ENCODE results near the gene ZNF575.
A peak's percentile ranks its signal among the peaks of the same experiment; 100 is the strongest.

Gene ZNF575

DNA sequence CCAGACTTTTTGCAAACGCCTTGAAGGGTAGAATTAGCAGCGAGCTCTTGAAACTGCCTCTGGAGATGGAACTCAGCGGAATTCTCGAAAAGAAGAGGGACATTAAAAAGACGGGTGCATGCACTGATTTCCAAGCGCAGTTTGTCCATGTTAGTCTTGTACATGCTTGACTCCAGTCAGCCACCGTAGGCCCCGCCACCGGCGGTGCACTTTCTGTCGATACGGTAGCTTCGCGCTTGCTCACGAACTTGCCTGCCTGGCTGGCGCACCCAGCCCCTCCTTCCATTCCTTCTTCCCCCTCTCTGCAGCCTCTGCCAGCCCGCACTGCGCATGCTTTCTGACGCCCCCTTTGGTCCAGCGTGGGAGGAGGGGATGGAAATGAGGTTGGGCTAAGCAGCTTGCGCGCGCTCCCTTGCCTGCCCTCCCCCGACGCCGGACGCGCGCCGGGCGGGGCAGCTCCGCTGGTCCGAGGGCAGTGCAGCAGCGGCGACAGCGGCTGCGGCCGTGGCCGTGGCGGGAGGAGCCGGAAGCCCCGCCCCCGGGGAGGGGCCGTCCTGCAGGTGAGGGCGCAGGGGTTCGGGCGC, at the start of gene ZNF575:
TSS of gene ZNF575 (plus strand) at position 227 of the 584 bp plus-strand sequence. CDS start 1,235 bp downstream, outside the sequence.
- peak; percentile 94 for DNase-seq

DNA sequence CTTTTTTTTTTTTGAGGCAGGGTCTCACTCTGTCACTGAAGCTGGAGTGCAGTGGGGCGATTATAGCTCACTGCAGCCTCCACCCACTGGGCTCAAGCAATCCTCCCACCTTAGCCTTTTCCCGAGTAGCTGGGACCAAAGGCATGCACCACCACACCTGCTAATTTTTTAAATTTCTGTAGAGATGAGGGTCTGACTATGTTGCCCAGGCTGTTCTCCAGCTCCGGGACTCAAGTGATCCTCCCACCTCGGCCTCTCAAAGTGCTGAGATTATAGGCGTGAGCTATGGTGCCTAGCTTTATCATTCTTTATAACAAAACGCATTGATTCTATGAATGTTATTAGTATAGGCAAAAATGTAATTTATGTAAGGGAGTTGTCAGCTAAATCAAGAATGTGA, 49.7 kb upstream of the ZNF575 start:
- DNase-seq, result no peak

- no peak for DNase-seq
Observed at GRCh38 chr19:43485951-43486350, 47.0 kb upstream of the ZNF575 start.

GRCh38 chr19:43486412-43486811, 46.6 kb upstream of the ZNF575 start:
- DNase-seq, result no peak

DNA sequence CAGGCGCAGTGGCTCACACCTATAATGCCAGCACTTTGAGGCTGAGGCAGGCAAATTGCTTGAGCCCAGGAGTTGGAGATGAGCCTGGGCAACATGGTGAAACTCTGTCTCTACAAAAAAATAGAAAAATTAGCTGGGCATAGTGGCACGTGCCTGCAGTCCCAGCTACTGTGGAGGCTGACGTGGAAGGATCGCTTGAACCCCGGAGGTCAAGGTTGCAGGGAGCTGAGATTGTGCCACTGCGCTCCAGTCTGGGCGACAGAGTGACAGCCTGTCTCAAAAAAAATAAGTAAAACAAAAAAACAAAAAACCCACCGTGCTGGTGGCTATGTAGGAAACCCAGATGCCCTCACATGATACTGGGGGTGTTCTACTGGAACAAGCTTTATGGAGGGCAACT, 44.8 kb upstream of the ZNF575 start:
- no peak for DNase-seq

DNA sequence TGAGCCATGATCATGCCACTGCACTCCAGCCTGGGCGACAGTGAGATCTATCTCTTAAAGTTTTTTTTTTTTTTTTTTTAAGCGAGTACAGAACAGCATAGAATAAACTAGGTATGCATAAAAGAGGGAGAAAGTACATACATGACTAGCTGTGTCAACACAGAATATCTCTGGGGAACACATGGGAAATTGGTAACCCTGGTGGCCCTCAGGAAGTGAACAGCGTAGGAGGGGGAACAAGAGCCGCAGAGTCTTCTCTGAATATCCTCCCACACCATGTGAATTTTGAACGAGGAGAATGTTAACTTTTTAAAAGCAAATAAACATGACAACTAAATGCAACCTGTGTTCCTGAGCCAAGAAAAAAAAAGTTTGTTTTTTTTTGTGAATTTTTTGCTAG, 43.7 kb upstream of the ZNF575 start:
- DNase-seq, result no peak

DNA sequence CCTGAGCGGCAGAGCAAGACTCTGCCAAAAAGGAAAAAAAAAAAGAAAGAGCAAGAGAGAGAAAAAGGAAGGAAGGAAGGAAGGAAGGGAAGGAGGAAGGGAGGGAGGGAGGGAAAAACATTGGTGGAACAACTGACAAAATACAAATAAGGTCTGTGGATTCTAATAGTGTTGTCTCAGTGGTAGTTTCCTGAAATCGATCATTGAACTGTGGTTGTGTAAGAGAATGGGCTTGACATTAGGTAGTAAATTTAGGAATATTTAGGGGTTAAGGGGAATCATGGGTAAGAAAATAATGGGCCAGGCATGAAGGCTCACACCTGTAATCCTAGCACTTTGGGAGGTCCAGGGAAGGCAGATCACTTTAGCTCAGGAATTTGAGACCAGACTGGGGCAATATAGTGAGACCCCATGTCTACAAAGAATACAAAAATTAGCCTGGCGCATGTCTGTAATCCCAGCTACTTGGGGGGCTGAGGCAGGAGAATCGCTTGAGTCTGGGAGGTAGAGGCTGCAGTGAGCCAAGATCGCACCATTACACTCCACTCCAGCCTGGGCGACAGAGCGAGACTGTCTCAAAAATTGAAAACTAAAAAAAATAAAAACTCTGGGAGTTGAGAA, 42.9 kb upstream of the ZNF575 start:
- no peak for DNase-seq

GRCh38 chr19:43490759-43491158, 42.2 kb upstream of the ZNF575 start:
- no peak for DNase-seq

GRCh38 chr19:43495082-43495481, 37.9 kb upstream of the ZNF575 start:
- no peak for DNase-seq

- DNase-seq, result no peak
Observed at GRCh38 chr19:43496960-43497359, 36.0 kb upstream of the ZNF575 start.

GRCh38 chr19:43498233-43498842, 34.6 kb upstream of the ZNF575 start:
- no peak for DNase-seq

DNA sequence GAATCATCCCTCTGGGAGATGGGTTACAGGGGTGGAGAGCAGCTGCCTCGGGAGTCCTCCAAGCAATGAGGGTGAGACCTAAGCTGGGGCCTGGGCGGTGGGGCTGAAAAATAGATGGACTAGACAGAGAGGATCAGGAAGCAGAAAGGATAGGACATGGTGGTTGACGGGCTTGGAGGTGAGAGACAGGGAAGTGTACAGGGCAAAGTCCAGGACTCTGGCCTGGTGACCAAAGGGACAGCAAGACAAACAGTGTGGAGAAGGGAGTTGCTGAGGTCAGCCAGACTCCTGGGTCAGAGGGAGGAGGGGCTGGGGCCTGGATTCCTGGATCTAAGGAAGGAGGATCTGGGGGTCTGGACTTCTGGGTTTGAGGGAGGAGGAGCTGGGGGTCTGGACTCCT, 33.9 kb upstream of the ZNF575 start:
- no peak for DNase-seq

DNA sequence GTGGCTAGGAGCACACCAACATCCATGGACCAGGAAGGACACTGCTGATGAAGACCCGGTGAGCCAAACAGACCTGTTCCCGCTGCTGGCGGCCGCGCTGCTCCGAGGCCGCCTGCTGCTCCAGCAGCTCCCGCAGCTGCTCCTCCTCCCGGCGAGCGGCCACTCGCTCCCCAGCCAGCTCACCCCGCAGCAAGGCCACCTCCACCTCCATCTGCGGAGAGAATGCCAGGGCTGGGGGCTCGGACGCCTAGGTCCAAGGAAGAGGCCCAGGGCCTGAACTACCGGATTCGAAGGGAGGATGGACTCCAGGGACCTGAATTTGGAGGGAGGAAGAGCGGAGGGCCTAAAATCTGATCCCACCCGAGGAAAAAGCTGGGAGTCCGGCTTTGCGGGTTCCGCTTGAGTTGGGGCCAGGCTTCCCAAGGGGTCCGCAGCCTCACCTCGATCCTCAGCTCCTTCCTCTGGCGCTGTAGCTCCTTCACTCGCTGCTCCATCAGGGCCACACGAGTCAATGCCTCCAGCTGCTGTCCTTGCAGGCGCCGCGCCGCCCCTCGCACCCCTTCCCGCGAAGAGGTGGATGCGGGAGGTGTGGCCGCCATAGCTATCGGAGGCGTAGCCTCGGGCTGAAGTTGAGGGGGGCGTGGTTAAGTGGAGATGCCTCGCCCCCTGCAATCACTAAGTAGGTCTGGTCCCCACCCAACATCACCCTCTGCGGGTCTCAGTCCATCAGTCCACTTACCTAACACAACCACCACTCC, 31.1 kb upstream of the ZNF575 start:
- no peak for DNase-seq

GRCh38 chr19:43502419-43502976, 30.5 kb upstream of the ZNF575 start:
- DNase-seq, result no peak

- peak; percentile 99 for DNase-seq
Observed at GRCh38 chr19:43503501-43504425, 29.2 kb upstream of the ZNF575 start.

- DNase-seq, result peak; percentile 61
Observed at GRCh38 chr19:43504426-43505185, 28.4 kb upstream of the ZNF575 start, which contains the start of gene PHLDB3. Gene PHLDB3 (minus strand): TSS chr19:43504746. CDS start chr19:43504118, 628 bp downstream.

- no peak for DNase-seq
Observed at GRCh38 chr19:43505186-43505456, 27.9 kb upstream of the ZNF575 start.

- no peak for DNase-seq
Observed at GRCh38 chr19:43505941-43506340, 27.0 kb upstream of the ZNF575 start.

DNA sequence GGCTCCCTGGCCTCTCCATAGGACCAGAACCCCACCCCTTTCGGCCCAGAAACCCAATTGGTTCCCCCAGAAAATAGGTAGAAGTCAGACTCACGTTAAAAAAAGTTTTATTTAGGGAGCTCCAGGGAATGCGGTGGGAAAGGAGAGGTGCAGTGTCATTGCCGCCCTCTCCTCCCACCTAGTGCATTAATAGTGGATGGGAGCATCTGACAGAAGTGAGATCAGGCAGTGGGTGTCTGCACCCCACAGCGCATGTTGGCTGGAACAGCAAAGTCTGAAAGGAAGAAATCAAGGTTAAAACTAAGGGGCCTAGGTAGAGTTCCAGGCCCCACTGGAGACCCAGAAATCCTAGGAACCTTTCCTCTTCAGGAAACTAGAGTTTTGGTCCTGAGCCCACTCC, 26.4 kb upstream of the ZNF575 start:
- no peak for DNase-seq

DNA sequence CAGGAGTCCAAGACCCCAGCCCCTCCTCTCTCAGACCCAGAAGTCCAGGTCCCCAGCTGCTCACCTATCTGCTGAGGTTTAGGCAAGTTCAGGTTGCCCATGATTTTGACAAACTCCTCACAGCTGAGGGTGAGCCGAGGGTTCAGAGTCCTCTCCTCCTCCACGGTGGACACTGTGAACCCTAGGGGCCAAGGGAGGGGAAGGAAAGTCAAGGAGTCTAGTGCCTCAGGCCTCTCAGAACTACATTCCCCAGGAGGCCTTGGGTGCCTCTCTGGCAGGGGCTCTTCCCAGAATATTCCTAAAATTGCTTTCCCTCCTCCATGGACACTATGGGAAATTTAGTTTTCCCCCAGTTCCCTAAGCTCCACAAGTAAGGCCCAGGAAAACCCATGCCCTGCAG, 25.1 kb upstream of the ZNF575 start:
- no peak for DNase-seq

DNA sequence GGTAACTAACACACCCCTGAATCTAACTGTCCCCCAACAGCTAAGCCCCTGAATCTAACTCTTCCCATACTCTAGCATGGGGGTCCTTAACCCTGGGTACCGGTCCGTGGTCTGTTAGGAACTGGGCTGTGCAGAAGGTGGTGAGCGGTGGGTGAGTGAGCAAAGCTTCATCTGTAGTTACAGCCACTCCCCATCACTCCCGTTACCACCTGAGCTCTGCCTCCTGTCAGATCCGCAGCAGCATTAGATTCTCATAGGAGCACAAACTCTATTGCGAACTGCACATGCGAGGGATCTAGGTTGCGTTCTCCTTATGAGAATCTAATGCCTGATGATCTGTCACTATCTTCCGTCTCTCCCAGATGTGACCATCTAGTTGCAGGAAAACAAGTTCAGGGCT, 22.3 kb upstream of the ZNF575 start:
- DNase-seq, result no peak

DNA sequence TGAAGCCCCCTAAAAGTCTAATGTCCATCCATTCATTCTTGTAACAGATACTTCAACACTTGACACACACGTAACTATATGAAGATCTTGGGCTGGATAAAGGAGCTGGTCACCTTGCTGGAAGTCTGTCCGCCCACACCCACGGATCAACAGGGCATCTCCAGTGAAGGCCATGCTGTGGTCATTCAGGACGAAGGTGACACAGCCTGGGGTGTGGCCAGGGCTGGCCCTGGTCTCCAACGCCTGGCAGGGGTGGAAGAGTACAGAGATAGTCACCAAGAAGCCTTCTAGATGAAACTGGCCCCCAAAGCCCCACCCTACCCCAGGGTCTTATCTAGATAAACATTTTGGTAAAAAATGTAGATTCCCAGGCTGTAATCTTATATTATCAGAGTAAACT, 21.7 kb upstream of the ZNF575 start:
- no peak for DNase-seq
